Measurements from ENCODE around the gene MBD5. TPM values are rescaled to one million over a fixed set of nuclear protein-coding genes. Genes with fewer than 3 reads are reported as not detected.

MBD5 gene
- total RNA-seq, 4 donors from 2014 or later, result 11.9 to 51.9 (median 19.7) TPM

DNA sequence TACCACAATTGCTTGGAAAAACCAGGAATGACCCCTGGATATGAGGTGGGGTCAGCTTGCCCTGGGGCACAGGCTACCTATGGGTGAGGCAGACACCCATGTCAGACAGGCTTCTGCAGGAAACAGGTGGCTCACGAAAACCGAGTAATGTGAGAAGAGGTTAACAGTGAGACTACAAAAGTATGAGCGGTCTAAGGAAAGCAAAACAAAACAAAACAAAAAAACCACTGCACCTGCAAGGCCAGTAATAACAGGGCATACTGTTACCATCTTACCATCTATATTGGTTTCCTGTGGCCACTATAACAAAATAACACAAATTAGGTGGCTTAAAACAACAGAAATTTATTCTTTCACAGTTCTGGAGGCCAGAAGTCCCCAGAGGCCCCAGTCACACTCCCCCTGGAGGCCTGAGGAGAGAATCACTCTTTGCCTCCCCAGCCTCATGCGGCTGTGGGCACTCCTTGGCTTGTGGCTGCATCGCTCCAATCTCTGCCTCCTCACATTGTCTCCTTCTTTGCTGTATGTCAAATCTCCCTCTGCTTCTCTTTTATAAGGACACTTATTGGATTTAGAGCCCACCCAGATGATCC is 537.0 kb downstream of the MBD5 start:
- TF ChIP-seq EP300 (IDR thresholded peaks at IDR 0.05), result no peak
- TF ChIP-seq POLR2A (IDR thresholded peaks at IDR 0.05), result no peak
- TF ChIP-seq POLR2AphosphoS5 (IDR thresholded peaks at IDR 0.05), result no peak
- TF ChIP-seq, protein P1, sequence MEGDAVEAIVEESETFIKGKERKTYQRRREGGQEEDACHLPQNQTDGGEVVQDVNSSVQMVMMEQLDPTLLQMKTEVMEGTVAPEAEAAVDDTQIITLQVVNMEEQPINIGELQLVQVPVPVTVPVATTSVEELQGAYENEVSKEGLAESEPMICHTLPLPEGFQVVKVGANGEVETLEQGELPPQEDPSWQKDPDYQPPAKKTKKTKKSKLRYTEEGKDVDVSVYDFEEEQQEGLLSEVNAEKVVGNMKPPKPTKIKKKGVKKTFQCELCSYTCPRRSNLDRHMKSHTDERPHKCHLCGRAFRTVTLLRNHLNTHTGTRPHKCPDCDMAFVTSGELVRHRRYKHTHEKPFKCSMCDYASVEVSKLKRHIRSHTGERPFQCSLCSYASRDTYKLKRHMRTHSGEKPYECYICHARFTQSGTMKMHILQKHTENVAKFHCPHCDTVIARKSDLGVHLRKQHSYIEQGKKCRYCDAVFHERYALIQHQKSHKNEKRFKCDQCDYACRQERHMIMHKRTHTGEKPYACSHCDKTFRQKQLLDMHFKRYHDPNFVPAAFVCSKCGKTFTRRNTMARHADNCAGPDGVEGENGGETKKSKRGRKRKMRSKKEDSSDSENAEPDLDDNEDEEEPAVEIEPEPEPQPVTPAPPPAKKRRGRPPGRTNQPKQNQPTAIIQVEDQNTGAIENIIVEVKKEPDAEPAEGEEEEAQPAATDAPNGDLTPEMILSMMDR (IDR thresholded peaks at IDR 0.05), result no peak
- H3K27ac ChIP-seq, result no peak overlapping the region
- no peaks in the 10 kb centered on the region for H3K27me3 ChIP-seq
- no peaks in the 10 kb centered on the region for H3K9me3 ChIP-seq
- H3K36me3 ChIP-seq, result no peaks in the 10 kb centered on the region
- DNase-seq (ENCODE audit: low spot score in 2 of 2), result no peak
- no peak overlapping the region for H3K4me3 ChIP-seq
- no peaks in the 10 kb centered on the region for H3K4me1 ChIP-seq
- 97% methylated on average over 5 of the region's 5 CpGs for WGBS

DNA sequence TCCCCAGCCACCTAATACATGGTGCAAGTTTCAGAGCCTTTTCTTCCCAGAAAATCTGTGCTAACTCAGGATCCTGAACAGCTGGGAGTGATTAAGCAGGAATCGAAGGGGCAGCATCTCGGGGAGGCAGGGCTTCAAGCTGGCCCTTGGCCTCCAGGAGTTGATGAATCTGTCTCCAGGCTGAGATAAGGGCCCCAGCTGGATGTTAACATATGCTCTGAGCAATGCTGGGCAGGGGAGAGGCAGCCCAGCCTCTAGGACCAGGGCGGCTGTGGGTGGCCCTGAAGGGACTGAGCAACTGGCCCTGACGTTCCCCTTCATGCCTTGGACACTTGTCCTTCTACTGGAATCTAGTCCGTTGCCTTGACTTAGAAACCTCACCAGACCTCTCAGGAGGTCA is 539.6 kb downstream of the MBD5 start:
- WGBS, result 86% methylated on average over 1 of the region's 5 CpGs
- Histone ChIP-seq H3K4me3 (no peak overlapping the region), H3K9me3 (no peaks in the 10 kb centered on the region), H3K27me3 (no peaks in the 10 kb centered on the region), H3K27ac (no peak overlapping the region), H3K4me1 (no peaks in the 10 kb centered on the region), H3K36me3 (no peaks in the 10 kb centered on the region)
- no peak for DNase-seq (ENCODE audit: low spot score in 2 of 2)
- no peak for TF ChIP-seq EP300 (IDR thresholded peaks at IDR 0.05)
- no peak for TF ChIP-seq POLR2AphosphoS5 (IDR thresholded peaks at IDR 0.05)
- TF ChIP-seq, protein P1 (IDR thresholded peaks at IDR 0.05), result no peak

DNA sequence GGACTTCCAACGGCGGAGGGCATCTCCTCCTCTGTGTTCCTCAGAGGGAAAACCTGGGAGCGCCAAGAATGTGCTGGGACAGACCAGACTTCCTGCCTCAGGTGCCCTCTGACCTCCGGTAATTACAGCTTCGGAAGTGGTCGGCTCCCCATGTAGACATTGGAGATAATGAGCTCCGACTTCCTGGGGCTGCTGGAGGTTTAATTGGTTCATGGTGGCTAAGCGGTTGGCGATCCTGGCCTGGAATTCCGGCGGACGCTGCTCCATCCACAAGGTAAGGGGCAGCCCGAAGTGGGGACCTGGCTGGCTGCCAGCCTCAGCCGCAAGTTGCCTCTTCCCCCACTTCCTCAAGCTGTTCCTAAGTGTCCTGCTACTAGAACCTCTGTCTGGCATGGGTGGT is 540.5 kb downstream of the MBD5 start:
- TF ChIP-seq EP300 (IDR thresholded peaks at IDR 0.05) (no peak), POLR2A (IDR thresholded peaks at IDR 0.05) (no peak), POLR2AphosphoS5 (IDR thresholded peaks at IDR 0.05) (no peak)
- TF ChIP-seq, protein P1 (IDR thresholded peaks at IDR 0.05), result no peak
- 78% methylated on average over 12 of the region's 14 CpGs for WGBS
- no peaks in the 10 kb centered on the region for H3K36me3 ChIP-seq
- H3K4me3 ChIP-seq, result no peak overlapping the region
- no peak overlapping the region for H3K27ac ChIP-seq
- no peak for DNase-seq (ENCODE audit: low spot score in 2 of 2)
- H3K27me3 ChIP-seq, result no peaks in the 10 kb centered on the region
- H3K4me1 ChIP-seq, result no peaks in the 10 kb centered on the region
- no peaks in the 10 kb centered on the region for H3K9me3 ChIP-seq

DNA sequence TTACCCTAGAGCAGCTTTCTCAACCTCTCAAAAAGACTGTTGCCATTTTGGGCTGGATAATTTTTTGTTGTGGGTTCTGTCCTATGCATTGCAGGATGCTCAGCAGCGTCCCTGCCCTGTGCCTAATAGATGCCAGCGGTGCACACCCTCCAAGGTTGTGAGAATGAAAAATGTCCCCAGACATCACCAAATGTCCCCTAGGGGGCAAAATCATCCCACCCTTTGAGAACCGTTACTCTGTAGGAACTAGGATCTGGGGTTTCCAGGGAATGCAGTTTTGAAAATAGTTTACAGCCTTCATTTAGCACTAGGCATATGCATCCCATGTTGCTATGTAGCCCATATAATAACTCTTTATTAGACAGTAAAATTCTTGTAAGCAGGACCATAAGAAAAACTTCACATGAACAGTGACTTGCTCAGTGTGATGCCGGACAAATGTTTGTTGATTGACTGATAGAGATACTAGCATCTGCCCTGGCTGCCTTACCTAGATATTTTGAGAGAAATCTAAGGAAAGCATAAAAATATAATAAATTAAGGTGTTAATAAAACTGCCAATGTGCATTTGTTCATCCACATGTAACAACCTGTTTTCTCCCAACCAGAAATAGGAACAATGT is 544.5 kb downstream of the MBD5 start:
- Histone ChIP-seq H3K4me1 (no peaks in the 10 kb centered on the region), H3K27me3 (no peaks in the 10 kb centered on the region), H3K9me3 (no peaks in the 10 kb centered on the region), H3K27ac (no peak overlapping the region), H3K36me3 (no peaks in the 10 kb centered on the region), H3K4me3 (no peak overlapping the region)
- DNase-seq (ENCODE audit: low spot score in 2 of 2), result no peak
- WGBS, result 55% methylated on average over 4 of the region's 4 CpGs
- no peak for TF ChIP-seq POLR2AphosphoS5 (IDR thresholded peaks at IDR 0.05)
- TF ChIP-seq, protein P1 (IDR thresholded peaks at IDR 0.05), result no peak

Other genes with a start within 250 kb of the MBD5 start
- gene ACVR2A, start 176.1 kb upstream of the MBD5 start, total RNA-seq, result 100 to 1,000 TPM in 1 of 4 donors, 10 to 100 TPM in 3; 38.7 to 123 (median 45.0) TPM
- 10 to 100 TPM; 35.0 to 77.2 (median 57.4) TPM for gene ORC4, start 354 bp upstream of the MBD5 start, total RNA-seq